Measurements from ENCODE around the gene TPGS2. TPM values are rescaled to one million over a fixed set of nuclear protein-coding genes. Genes with fewer than 3 reads are reported as not detected.

TPGS2 gene
- total and polyA plus RNA-seq, 2 of the 13 experiments (the other 11 are each of a cell fraction or from before 2014, with no cell fraction given) = 73.3 to 137 TPM

DNA sequence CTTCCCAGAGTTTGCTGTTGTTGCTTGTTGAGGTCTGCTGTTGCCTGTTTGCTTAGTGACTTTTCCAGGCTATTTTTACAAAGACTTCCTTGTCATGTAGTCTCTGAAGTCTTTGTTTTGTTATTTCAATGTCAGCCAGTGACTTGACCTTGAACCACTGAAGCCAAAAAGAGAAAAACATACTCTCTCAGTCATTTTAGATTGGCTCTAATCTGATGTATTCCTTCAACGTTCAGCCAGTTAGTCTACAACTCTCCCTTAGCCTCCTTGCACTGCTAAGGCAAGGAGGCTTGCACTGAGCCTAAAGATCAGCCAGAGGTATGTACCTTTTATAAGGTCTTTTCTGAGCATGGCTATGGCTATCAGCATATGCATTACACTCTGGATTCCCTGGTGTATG lies 28.0 kb upstream of the TPGS2 start:
- H3K27me3 ChIP-seq (ENCODE audit: control insufficient read depth in 1 of 2, insufficient read depth in 2 of 2, low read length in 2 of 2) = no peaks in the 10 kb centered on the region
- H3K9me3 ChIP-seq (ENCODE audit: low read length) = no peaks in the 10 kb centered on the region; the same call in 1 of the 2 replicates
- no peak overlapping the region for H2AFZ ChIP-seq (ENCODE audit: low read length)
- CTCF ChIA-PET (ENCODE audit: low intra/inter-chr PET ratio, low total read pairs) = no interaction called here
- no peak overlapping the region for H3K4me2 ChIP-seq (ENCODE audit: low read depth, low read length)
- intact Hi-C loops (cut with micrococcal nuclease; ENCODE audit: unreplicated experiment) (no loop called here), in situ Hi-C loops (cut with HindIII; ENCODE audit: extremely low pct_ligation_motif_present, low pct_unique_long_range_greater_than_20kb) (no loop called here)
- no peaks in the 10 kb centered on the region for H3K79me2 ChIP-seq (ENCODE audit: insufficient read depth, low read length)
- no peak overlapping the region for H3K4me3 ChIP-seq (replicated peaks in 1 of 3; ENCODE audit: insufficient read depth in 1 of 3, low read depth in 2 of 3, low read length in 3 of 3)
- peak; percentile 34 for DNase-seq (ENCODE audit: low spot score)
- peaks cover 0 to 1% of the 10 kb centered on the region in 2 experiments; a peak in 1 of 5 replicates for H3K36me3 ChIP-seq (replicated peaks in 1 of 2; ENCODE audit: control insufficient read depth in 1 of 2, insufficient read depth in 2 of 2, low read length in 2 of 2)
- BruUV-seq (replicated peaks) = no TSS peak
- H4K20me1 ChIP-seq (ENCODE audit: insufficient read depth, low read length) = no peaks in the 10 kb centered on the region
- no peak overlapping the region for H3K9ac ChIP-seq (ENCODE audit: insufficient read depth, low read depth, low read length)
- 12% methylated on average over 1 of the region's 1 CpG for WGBS (ENCODE audit: low lambda C conversion rate)
- peak; percentile 40; the same call in 1 of the 3 replicates for ATAC-seq
- POLR2A ChIA-PET = no interaction called here
- H3K27ac ChIP-seq (ENCODE audit: extremely low read length, insufficient read depth, low read length) = no peak overlapping the region
- TF ChIP-seq SP140L (CRISPR knock-in tag; IDR thresholded peaks at IDR 0.05; ENCODE audit: borderline replicate concordance) (no peak), ELF3 (CRISPR knock-in tag; IDR thresholded peaks at IDR 0.05) (0 out of 2 replicates have a peak, but pooled peaks have one; percentile 29), RARA (CRISPR knock-in tag; IDR thresholded peaks at IDR 0.05) (peak; percentile 76)
- TF ChIP-seq, protein P1, sequence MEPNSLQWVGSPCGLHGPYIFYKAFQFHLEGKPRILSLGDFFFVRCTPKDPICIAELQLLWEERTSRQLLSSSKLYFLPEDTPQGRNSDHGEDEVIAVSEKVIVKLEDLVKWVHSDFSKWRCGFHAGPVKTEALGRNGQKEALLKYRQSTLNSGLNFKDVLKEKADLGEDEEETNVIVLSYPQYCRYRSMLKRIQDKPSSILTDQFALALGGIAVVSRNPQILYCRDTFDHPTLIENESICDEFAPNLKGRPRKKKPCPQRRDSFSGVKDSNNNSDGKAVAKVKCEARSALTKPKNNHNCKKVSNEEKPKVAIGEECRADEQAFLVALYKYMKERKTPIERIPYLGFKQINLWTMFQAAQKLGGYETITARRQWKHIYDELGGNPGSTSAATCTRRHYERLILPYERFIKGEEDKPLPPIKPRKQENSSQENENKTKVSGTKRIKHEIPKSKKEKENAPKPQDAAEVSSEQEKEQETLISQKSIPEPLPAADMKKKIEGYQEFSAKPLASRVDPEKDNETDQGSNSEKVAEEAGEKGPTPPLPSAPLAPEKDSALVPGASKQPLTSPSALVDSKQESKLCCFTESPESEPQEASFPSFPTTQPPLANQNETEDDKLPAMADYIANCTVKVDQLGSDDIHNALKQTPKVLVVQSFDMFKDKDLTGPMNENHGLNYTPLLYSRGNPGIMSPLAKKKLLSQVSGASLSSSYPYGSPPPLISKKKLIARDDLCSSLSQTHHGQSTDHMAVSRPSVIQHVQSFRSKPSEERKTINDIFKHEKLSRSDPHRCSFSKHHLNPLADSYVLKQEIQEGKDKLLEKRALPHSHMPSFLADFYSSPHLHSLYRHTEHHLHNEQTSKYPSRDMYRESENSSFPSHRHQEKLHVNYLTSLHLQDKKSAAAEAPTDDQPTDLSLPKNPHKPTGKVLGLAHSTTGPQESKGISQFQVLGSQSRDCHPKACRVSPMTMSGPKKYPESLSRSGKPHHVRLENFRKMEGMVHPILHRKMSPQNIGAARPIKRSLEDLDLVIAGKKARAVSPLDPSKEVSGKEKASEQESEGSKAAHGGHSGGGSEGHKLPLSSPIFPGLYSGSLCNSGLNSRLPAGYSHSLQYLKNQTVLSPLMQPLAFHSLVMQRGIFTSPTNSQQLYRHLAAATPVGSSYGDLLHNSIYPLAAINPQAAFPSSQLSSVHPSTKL (CRISPR knock-in tag; IDR thresholded peaks at IDR 0.05) = peak; percentile 70
- FAIRE-seq = no peak
- peaks cover 16% of the 10 kb centered on the region for H3K4me1 ChIP-seq (ENCODE audit: insufficient read depth, low read length)

DNA sequence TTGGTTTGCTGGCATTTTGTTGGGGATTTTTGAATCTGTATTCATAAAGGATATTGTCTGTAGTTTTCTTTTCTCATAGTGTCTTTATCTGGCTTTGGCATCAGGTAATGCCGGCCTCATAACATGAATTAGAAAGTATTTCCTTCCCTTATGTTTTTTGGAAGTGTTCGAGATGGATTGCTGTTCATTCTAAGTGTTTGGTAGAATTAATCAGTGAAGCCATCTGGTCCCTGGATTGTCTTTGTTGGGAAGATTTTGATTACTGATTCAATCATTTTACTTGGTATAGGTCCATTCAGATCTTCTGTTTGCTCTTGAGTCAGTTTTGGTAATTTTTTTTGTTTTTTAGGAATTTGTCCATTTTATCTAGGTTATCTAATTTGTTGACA lies 22.4 kb upstream of the TPGS2 start:
- no peak for ATAC-seq
- Histone ChIP-seq H3K79me2 (ENCODE audit: insufficient read depth, low read length) (no peaks in the 10 kb centered on the region), H2AFZ (ENCODE audit: low read length) (no peak overlapping the region), H3K4me2 (ENCODE audit: low read depth, low read length) (no peak overlapping the region), H4K20me1 (ENCODE audit: insufficient read depth, low read length) (no peaks in the 10 kb centered on the region), H3K4me1 (ENCODE audit: insufficient read depth, low read length) (peaks cover 3% of the 10 kb centered on the region), H3K9ac (ENCODE audit: insufficient read depth, low read depth, low read length) (no peak overlapping the region), H3K36me3 (replicated peaks in 1 of 2; ENCODE audit: control insufficient read depth in 1 of 2, insufficient read depth in 2 of 2, low read length in 2 of 2) (no peaks in the 10 kb centered on the region), H3K9me3 (ENCODE audit: low read length) (no peaks in the 10 kb centered on the region; the same call in 1 of the 2 replicates), H3K27ac (ENCODE audit: extremely low read length, insufficient read depth, low read length) (no peak overlapping the region), H3K27me3 (ENCODE audit: control insufficient read depth in 1 of 2, insufficient read depth in 2 of 2, low read length in 2 of 2) (no peaks in the 10 kb centered on the region), H3K4me3 (replicated peaks in 1 of 3; ENCODE audit: insufficient read depth in 1 of 3, low read depth in 2 of 3, low read length in 3 of 3) (no peak overlapping the region)
- POLR2A ChIA-PET = no interaction called here
- no peak for DNase-seq (ENCODE audit: low spot score)
- BruUV-seq (replicated peaks) = no TSS peak
- 96% methylated on average over 2 of the region's 2 CpGs for WGBS (ENCODE audit: low lambda C conversion rate)
- intact Hi-C loops (cut with micrococcal nuclease; ENCODE audit: unreplicated experiment) (no loop called here), in situ Hi-C loops (cut with HindIII; ENCODE audit: extremely low pct_ligation_motif_present, low pct_unique_long_range_greater_than_20kb) (no loop called here)
- FAIRE-seq = no peak
- CTCF ChIA-PET (ENCODE audit: low intra/inter-chr PET ratio, low total read pairs) = no interaction called here
- TF ChIP-seq ATF1 (CRISPR knock-in tag; IDR thresholded peaks at IDR 0.05) (no peak), SIN3B (IDR thresholded peaks at IDR 0.05; ENCODE audit: low read length) (no peak), ZNF616 (CRISPR knock-in tag; IDR thresholded peaks at IDR 0.05; ENCODE audit: low read depth) (no peak), MEIS2 (CRISPR knock-in tag; IDR thresholded peaks at IDR 0.05) (no peak), THAP7 (CRISPR knock-in tag; IDR thresholded peaks at IDR 0.05) (no peak), ZBTB2 (CRISPR knock-in tag; IDR thresholded peaks at IDR 0.05; ENCODE audit: low read depth) (no peak), ELK4 (CRISPR knock-in tag; IDR thresholded peaks at IDR 0.05; ENCODE audit: borderline replicate concordance) (no peak), SMYD3 (CRISPR knock-in tag; IDR thresholded peaks at IDR 0.05) (no peak)
